GM23338 (cell line): ENCODE data around the gene YPEL5. TPM values are rescaled to one million over a fixed set of nuclear protein-coding genes. Genes with fewer than 3 reads are reported as not detected.

Experiments
- ATAC-seq: fragments of 200-7000 bp; cut with Tn5 transposase; 3 replicates; pipeline ENCODE4 v1.9.1; 2020
- DNase-seq: peaks from one replicate; pipeline ENCODE4 v3.0.0-alpha.2; 2015; ENCODE audit warnings: low spot score
- H2AFZ ChIP-seq: fragments of 200-600 bp; sonication (generic); 2 replicates; pipeline ENCODE4 v1.8.0; 2016; ENCODE audit warnings: antibody characterized with exemption, mild to moderate bottlenecking, moderate library complexity
- H3F3A ChIP-seq: fragments of 200-600 bp; sonication (generic); replicated peaks from 2 replicates; pipeline ENCODE4 v1.8.0; 2017; ENCODE audit warnings: antibody characterized with exemption, mixed run types, low read depth
- H3K27ac ChIP-seq: fragments of 200-600 bp; sonication (generic); 2 replicates; pipeline ENCODE4 v1.6.1; 2016; ENCODE audit warnings: low read depth
- H3K27me3 ChIP-seq: fragments of 200-600 bp; sonication (generic); 2 replicates; pipeline ENCODE4 v1.8.0; 2016; ENCODE audit warnings: mild to moderate bottlenecking, mixed run types, moderate library complexity; ENCODE audit not compliant: insufficient read depth
- H3K36me3 ChIP-seq: fragments of 200-600 bp; sonication (generic); 2 replicates; pipeline ENCODE4 v1.8.0; 2016; ENCODE audit warnings: mild to moderate bottlenecking; ENCODE audit not compliant: insufficient read depth
- H3K4me1 ChIP-seq: fragments of 200-600 bp; sonication (generic); 2 replicates; pipeline ENCODE4 v1.8.0; 2016; ENCODE audit warnings: mild to moderate bottlenecking, moderate library complexity; ENCODE audit not compliant: insufficient read depth
- H3K4me2 ChIP-seq: fragments of 200-600 bp; sonication (generic); 2 replicates; pipeline ENCODE4 v1.7.1; 2017; ENCODE audit warnings: mixed run types
- H3K4me3 ChIP-seq: fragments of 200-600 bp; sonication (generic); 2 replicates; pipeline ENCODE4 v1.6.1; 2016; ENCODE audit warnings: mixed run types
- H3K79me2 ChIP-seq: fragments of 200-600 bp; sonication (generic); replicated peaks from 2 replicates; pipeline ENCODE4 v1.8.0; 2017; ENCODE audit warnings: mild to moderate bottlenecking; ENCODE audit not compliant: insufficient read depth
- H3K9me2 ChIP-seq: fragments of 200-600 bp; sonication (generic); 2 replicates; pipeline ENCODE4 v1.8.0; 2017; ENCODE audit not compliant: insufficient read depth
- H4K20me1 ChIP-seq: fragments of 200-600 bp; sonication (generic); replicated peaks from 2 replicates; pipeline ENCODE4 v1.8.0; 2017; ENCODE audit warnings: mild to moderate bottlenecking; ENCODE audit not compliant: insufficient read depth
- H3K27ac Mint-ChIP-seq: 2 replicates; pipeline ENCODE4 v1.8.0; 2020; ENCODE audit warnings: inconsistent platforms, mild to moderate bottlenecking, moderate library complexity, mixed read lengths
- H3K27me3 Mint-ChIP-seq: 3 replicates; pipeline ENCODE4 v1.8.0; 2022; ENCODE audit warnings: low read depth, mild to moderate bottlenecking, moderate library complexity, mixed read lengths, inconsistent platforms; ENCODE audit not compliant: insufficient read depth, poor library complexity
- H3K36me3 Mint-ChIP-seq: 3 replicates; pipeline ENCODE4 v1.8.0; 2021; ENCODE audit warnings: low read depth, mild to moderate bottlenecking, inconsistent platforms, moderate library complexity, mixed read lengths
- H3K4me1 Mint-ChIP-seq: 3 replicates; pipeline ENCODE4 v1.8.0; 2020; ENCODE audit warnings: mild to moderate bottlenecking, inconsistent platforms, mixed read lengths
- H3K4me3 Mint-ChIP-seq: 3 replicates; pipeline ENCODE4 v1.8.0; 2021; ENCODE audit warnings: moderate library complexity, mild to moderate bottlenecking, inconsistent platforms, mixed read lengths
- H3K9me3 Mint-ChIP-seq: 3 replicates; pipeline ENCODE4 v1.8.0; 2020; ENCODE audit warnings: moderate library complexity, mild to moderate bottlenecking, inconsistent platforms, mixed read lengths
- CREB1 ChIP-seq: fragments of 250-450 bp; sonication (Bioruptor Pico); IDR thresholded peaks from 2 replicates; pipeline ENCODE4 v1.5.0; 2020; ENCODE audit warnings: low read depth, mild to moderate bottlenecking, moderate library complexity
- CTCF ChIP-seq, 2 experiments: fragments of 200-600 bp in 1 of 2; sonication (generic) in 1 of 2; conservative IDR thresholded peaks; 2 replicates each; pipeline versions ENCODE4 v1.5.1 to v1.6.1; 2016 to 2017; ENCODE audit warnings: antibody characterized with exemption in 2 of 2, low read depth in 2 of 2, mild to moderate bottlenecking in 2 of 2, moderate library complexity in 1 of 2
- ETS1 ChIP-seq: IDR thresholded peaks from 2 replicates; pipeline ENCODE4 v1.6.1; 2016; ENCODE audit warnings: antibody characterized with exemption
- EZH2 ChIP-seq: fragments of 200-600 bp; sonication (generic); IDR thresholded peaks from one replicate; pipeline ENCODE4 v1.8.0; 2017; ENCODE audit warnings: antibody characterized with exemption, mild to moderate bottlenecking, low read depth; ENCODE audit not compliant: unreplicated experiment
- EZH2phosphoT487 ChIP-seq: fragments of 200-600 bp; sonication (generic); IDR thresholded peaks from one replicate; pipeline ENCODE4 v1.8.1; 2018; ENCODE audit warnings: antibody characterized with exemption; ENCODE audit not compliant: unreplicated experiment
- JUNB ChIP-seq: IDR thresholded peaks from one replicate; pipeline ENCODE4 v1.6.1; 2016; ENCODE audit warnings: antibody characterized with exemption; ENCODE audit not compliant: unreplicated experiment
- NANOG ChIP-seq: IDR thresholded peaks from 2 replicates; pipeline ENCODE4 v1.6.1; 2016; ENCODE audit warnings: antibody characterized with exemption, borderline replicate concordance
- POLR2AphosphoS5 ChIP-seq: IDR thresholded peaks from 2 replicates; pipeline ENCODE4 v1.6.1; 2016; ENCODE audit warnings: antibody characterized with exemption, low read depth
- REST ChIP-seq: IDR thresholded peaks from one replicate; pipeline ENCODE4 v1.6.1; 2018; ENCODE audit warnings: antibody characterized with exemption; ENCODE audit not compliant: unreplicated experiment
- STAT1 ChIP-seq: IDR thresholded peaks from one replicate; pipeline ENCODE4 v1.6.1; 2016; ENCODE audit warnings: antibody characterized with exemption; ENCODE audit not compliant: unreplicated experiment
- ZNF114 ChIP-seq: fragments of 250-450 bp; sonication (Bioruptor Pico); IDR thresholded peaks from 2 replicates; pipeline ENCODE4 v1.5.0; 2020; ENCODE audit warnings: mild to moderate bottlenecking, moderate library complexity
- ZNF331 ChIP-seq: fragments of 250-450 bp; sonication (Bioruptor Pico); IDR thresholded peaks from 2 replicates; pipeline ENCODE4 v1.5.0; 2020; ENCODE audit warnings: low read depth, mild to moderate bottlenecking, moderate library complexity
- ZNF462 ChIP-seq: fragments of 250-450 bp; sonication (Bioruptor Pico); IDR thresholded peaks from 2 replicates; pipeline ENCODE4 v1.5.0; 2020; ENCODE audit warnings: mild to moderate bottlenecking, moderate library complexity
- polyA plus RNA-seq: library from polyadenylated mRNA; unstranded; fragments of >200 nt; fragmentation: Nextera tagmentation; extraction: Ambion mirVana; gene quantifications from 2 replicates; pipeline ENCODE4 v1.2.1, GENCODE V29; 2016
- total RNA-seq: library from RNA; depleted of rRNA; stranded (reverse); fragments of >200 nt; shearing (Covaris generic); gene quantifications from 2 replicates; pipeline ENCODE4 v1.2.3, GENCODE V29; 2014

YPEL5 gene
- total and polyA plus RNA-seq, 2 experiments from 2014 or later, result 24.9 to 31.1 TPM

GRCh38 chr2:30150786-30151185 lies 4.0 kb downstream of the YPEL5 start:
- ATAC-seq, result no peak
- Mint-ChIP-seq H3K9me3 (no peaks in the 10 kb centered on the region), H3K36me3 (peaks cover 10% of the 10 kb centered on the region; the same call in 2 of the 3 replicates), H3K27me3 (peaks cover 6% of the 10 kb centered on the region), H3K27ac (peak overlapping the region; percentile 96), H3K4me1 (peaks cover 43% of the 10 kb centered on the region), H3K4me3 (no peak overlapping the region)
- Histone ChIP-seq H2AFZ (no peak overlapping the region), H3K9me2 (no peaks in the 10 kb centered on the region), H3K4me3 (no peak overlapping the region), H3K79me2 (peaks cover 9% of the 10 kb centered on the region; the same call in 1 of the 2 replicates), H3K4me2 (peak overlapping the region; percentile 75), H3K4me1 (peaks cover 33% of the 10 kb centered on the region), H3K36me3 (no peaks in the 10 kb centered on the region), H3F3A (no peaks in the 10 kb centered on the region), H4K20me1 (no peaks in the 10 kb centered on the region), H3K27me3 (no peaks in the 10 kb centered on the region), H3K27ac (peak overlapping the region; percentile 86)
- no peak for DNase-seq
- no peak for TF ChIP-seq REST
- TF ChIP-seq EZH2, result no peak
- no peak for TF ChIP-seq CTCF (conservative IDR thresholded peaks at IDR 0.05; ENCODE audit: low read depth in 2 of 2)
- TF ChIP-seq NANOG, result no peak
- TF ChIP-seq ZNF114, result no peak
- no peak for TF ChIP-seq ZNF462 (CRISPR knock-in tag)
- no peak for TF ChIP-seq STAT1
- TF ChIP-seq ZNF331 (CRISPR knock-in tag), result no peak
- TF ChIP-seq POLR2AphosphoS5, result no peak
- TF ChIP-seq EZH2phosphoT487, result no peak
- no peak for TF ChIP-seq JUNB
- TF ChIP-seq CREB1 (CRISPR knock-in tag), result no peak
- no peak for TF ChIP-seq ETS1
